ENCODE results near the gene ELAVL2.

Gene ELAVL2

GRCh38 chr9:23702311-23702922 lies 123.6 kb downstream of the ELAVL2 start:
- TF ChIP-seq CTCF (conservative IDR thresholded peaks at IDR 0.05; ENCODE audit: low read depth, low read length) = no peak
- H3K9ac ChIP-seq = no peak overlapping the region
- no peak overlapping the region for H3K4me2 ChIP-seq
- no peaks in the 10 kb centered on the region for H3K4me1 ChIP-seq (ENCODE audit: low read depth, poor library complexity, severe bottlenecking)
- no peaks in the 10 kb centered on the region for H4K20me1 ChIP-seq (ENCODE audit: insufficient read depth)
- no peaks in the 10 kb centered on the region for H3K79me2 ChIP-seq (ENCODE audit: insufficient read depth, low read depth)
- no peak overlapping the region for H2AFZ ChIP-seq (ENCODE audit: low read depth)
- H3K27me3 ChIP-seq (ENCODE audit: insufficient read depth, low read depth) = no peaks in the 10 kb centered on the region
- H3K4me3 ChIP-seq (IDR thresholded peaks at IDR 0.05; ENCODE audit: insufficient read depth, low read depth, low read length) = no peak overlapping the region
- H3K27ac ChIP-seq = no peak overlapping the region
- no peaks in the 10 kb centered on the region for H3K36me3 ChIP-seq (ENCODE audit: insufficient read depth)

- no peaks in the 10 kb centered on the region for H3K79me2 ChIP-seq (ENCODE audit: insufficient read depth, low read depth)
Observed at GRCh38 chr9:23701291-23701690, 124.7 kb downstream of the ELAVL2 start.

GRCh38 chr9:23700359-23700758 lies 125.7 kb downstream of the ELAVL2 start:
- TF ChIP-seq CTCF (conservative IDR thresholded peaks at IDR 0.05; ENCODE audit: low read depth, low read length) = no peak
- no peak overlapping the region for H3K9ac ChIP-seq
- no peaks in the 10 kb centered on the region for H3K79me2 ChIP-seq (ENCODE audit: insufficient read depth, low read depth)
- no peak overlapping the region for H3K4me3 ChIP-seq (IDR thresholded peaks at IDR 0.05; ENCODE audit: insufficient read depth, low read depth, low read length)
- H3K4me2 ChIP-seq = no peak overlapping the region
- H3K27ac ChIP-seq = no peak overlapping the region
- H3K36me3 ChIP-seq (ENCODE audit: insufficient read depth) = no peaks in the 10 kb centered on the region
- no peak overlapping the region for H2AFZ ChIP-seq (ENCODE audit: low read depth)
- H3K27me3 ChIP-seq (ENCODE audit: insufficient read depth, low read depth) = no peaks in the 10 kb centered on the region
- H4K20me1 ChIP-seq (ENCODE audit: insufficient read depth) = no peaks in the 10 kb centered on the region
- no peaks in the 10 kb centered on the region for H3K4me1 ChIP-seq (ENCODE audit: low read depth, poor library complexity, severe bottlenecking)

More at GRCh38 chr9:23701291-23701690, 124.7 kb downstream of the ELAVL2 start:
- Histone ChIP-seq H3K9ac (no peak overlapping the region), H3K4me2 (no peak overlapping the region), H4K20me1 (ENCODE audit: insufficient read depth) (no peaks in the 10 kb centered on the region), H3K4me3 (IDR thresholded peaks at IDR 0.05; ENCODE audit: insufficient read depth, low read depth, low read length) (no peak overlapping the region), H3K4me1 (ENCODE audit: low read depth, poor library complexity, severe bottlenecking) (no peaks in the 10 kb centered on the region), H3K27me3 (ENCODE audit: insufficient read depth, low read depth) (no peaks in the 10 kb centered on the region), H3K36me3 (ENCODE audit: insufficient read depth) (no peaks in the 10 kb centered on the region), H2AFZ (ENCODE audit: low read depth) (no peak overlapping the region), H3K27ac (no peak overlapping the region)
- TF ChIP-seq CTCF (conservative IDR thresholded peaks at IDR 0.05; ENCODE audit: low read depth, low read length) = no peak

- Histone ChIP-seq H3K36me3 (ENCODE audit: insufficient read depth) (no peaks in the 10 kb centered on the region), H3K4me2 (no peak overlapping the region), H3K79me2 (ENCODE audit: insufficient read depth, low read depth) (no peaks in the 10 kb centered on the region), H3K27me3 (ENCODE audit: insufficient read depth, low read depth) (no peaks in the 10 kb centered on the region), H3K4me3 (IDR thresholded peaks at IDR 0.05; ENCODE audit: insufficient read depth, low read depth, low read length) (no peak overlapping the region), H3K9ac (no peak overlapping the region), H2AFZ (ENCODE audit: low read depth) (no peak overlapping the region), H4K20me1 (ENCODE audit: insufficient read depth) (no peaks in the 10 kb centered on the region), H3K27ac (no peak overlapping the region), H3K4me1 (ENCODE audit: low read depth, poor library complexity, severe bottlenecking) (no peaks in the 10 kb centered on the region)
- no peak for TF ChIP-seq CTCF (conservative IDR thresholded peaks at IDR 0.05; ENCODE audit: low read depth, low read length)
Observed at GRCh38 chr9:23698161-23698560, 127.9 kb downstream of the ELAVL2 start.

Data from KMS-11 (cell line).